PC-9 (cell line): ENCODE results near the gene DPH2. TPM values are rescaled to one million over a fixed set of nuclear protein-coding genes. Genes with fewer than 3 reads are reported as not detected.

ENCODE experiments used
- BruUV-seq: library from RNA; stranded (reverse); fragments of 400-500 nt; replicated peaks from 2 replicates; lab custom pipeline; 2021; lab: Mats Ljungman, UMichigan
- CTCF ChIA-PET: fragments of 300-600 bp; sonication (Branson Sonifier 250); formaldehyde crosslinking; loops from one replicate; lab custom pipeline; 2022; ENCODE audit warnings: antibody characterized with exemption; lab: Charles Lee
- POLR2A ChIA-PET: fragments of 300-600 bp; sonication (Branson Sonifier 250); formaldehyde crosslinking; loops from one replicate; lab custom pipeline; 2022; ENCODE audit warnings: antibody characterized with exemption; ENCODE audit not compliant: unreplicated experiment; lab: Charles Lee
- DNase-seq, 2 experiments: peaks; one replicate each; pipeline versions ENCODE4 v3.0.0 to v3.0.0-alpha.2; 2015 to 2022; ENCODE audit warnings: mixed read lengths in 1 of 2
- H2AFZ ChIP-seq: fragments of 200-600 bp; sonication (generic); 2 replicates; pipeline ENCODE4 v1.8.1; 2017; ENCODE audit warnings: antibody characterized with exemption
- H3F3A ChIP-seq: fragments of 200-600 bp; sonication (generic); 2 replicates; pipeline ENCODE4 v1.8.1; 2017; ENCODE audit warnings: antibody characterized with exemption, mild to moderate bottlenecking, low read depth; ENCODE audit not compliant: insufficient read depth
- H3K27ac ChIP-seq: fragments of 200-600 bp; sonication (generic); 2 replicates; pipeline ENCODE4 v1.6.1; 2016; ENCODE audit warnings: mixed run types
- H3K27me3 ChIP-seq: fragments of 200-600 bp; sonication (generic); 2 replicates; pipeline ENCODE4 v1.6.1; 2016; ENCODE audit warnings: low read depth, mixed run types; ENCODE audit not compliant: insufficient read depth
- H3K36me3 ChIP-seq: fragments of 200-600 bp; sonication (generic); 2 replicates; pipeline ENCODE4 v1.6.1; 2016; ENCODE audit warnings: low read depth, mixed run types
- H3K4me1 ChIP-seq: fragments of 200-600 bp; sonication (generic); replicated peaks from 2 replicates; pipeline ENCODE4 v1.6.1; 2016; ENCODE audit warnings: mixed run types; ENCODE audit not compliant: insufficient read depth
- H3K4me2 ChIP-seq: fragments of 200-600 bp; sonication (generic); 2 replicates; pipeline ENCODE4 v1.6.1; 2017; ENCODE audit warnings: mixed run types
- H3K4me3 ChIP-seq: fragments of 200-600 bp; sonication (generic); 2 replicates; pipeline ENCODE4 v1.6.1; 2016; ENCODE audit warnings: mixed run types
- H3K79me2 ChIP-seq: fragments of 200-600 bp; sonication (generic); 2 replicates; pipeline ENCODE4 v1.6.1; 2017; ENCODE audit warnings: low read depth, mixed run types
- H3K9me2 ChIP-seq: fragments of 200-600 bp; sonication (generic); 2 replicates; pipeline ENCODE4 v1.8.1; 2017; ENCODE audit warnings: mild to moderate bottlenecking; ENCODE audit not compliant: insufficient read depth
- H3K9me3 ChIP-seq: fragments of 200-600 bp; sonication (generic); 2 replicates; pipeline ENCODE4 v1.8.1; 2016; ENCODE audit warnings: low read depth; ENCODE audit not compliant: insufficient read depth
- H4K20me1 ChIP-seq: fragments of 200-600 bp; sonication (generic); 2 replicates; pipeline ENCODE4 v1.8.1; 2017; ENCODE audit not compliant: insufficient read depth
- CTCF ChIP-seq: fragments of 200-600 bp; sonication (generic); conservative IDR thresholded peaks from 2 replicates; pipeline ENCODE4 v1.6.1; 2017; ENCODE audit warnings: mixed run types, antibody characterized with exemption, mild to moderate bottlenecking, moderate library complexity
- EZH2 ChIP-seq: fragments of 200-600 bp; sonication (generic); IDR thresholded peaks from 2 replicates; pipeline ENCODE4 v1.8.0; 2017; ENCODE audit warnings: antibody characterized with exemption, low read depth
- intact Hi-C: fragments of 100-400 bp; cut with micrococcal nuclease; formaldehyde crosslinking; loops from one replicate; pipeline ENCODE4 v1.10.0; 2022; ENCODE audit not compliant: unreplicated experiment
- total RNA-seq: library from RNA; stranded (reverse); gene quantifications from 2 replicates; pipeline ENCODE4 v1.2.3, GENCODE V29; 2021

DPH2 gene
- total RNA-seq, 1 experiment from 2014 or later: 37.8 TPM

DNA sequence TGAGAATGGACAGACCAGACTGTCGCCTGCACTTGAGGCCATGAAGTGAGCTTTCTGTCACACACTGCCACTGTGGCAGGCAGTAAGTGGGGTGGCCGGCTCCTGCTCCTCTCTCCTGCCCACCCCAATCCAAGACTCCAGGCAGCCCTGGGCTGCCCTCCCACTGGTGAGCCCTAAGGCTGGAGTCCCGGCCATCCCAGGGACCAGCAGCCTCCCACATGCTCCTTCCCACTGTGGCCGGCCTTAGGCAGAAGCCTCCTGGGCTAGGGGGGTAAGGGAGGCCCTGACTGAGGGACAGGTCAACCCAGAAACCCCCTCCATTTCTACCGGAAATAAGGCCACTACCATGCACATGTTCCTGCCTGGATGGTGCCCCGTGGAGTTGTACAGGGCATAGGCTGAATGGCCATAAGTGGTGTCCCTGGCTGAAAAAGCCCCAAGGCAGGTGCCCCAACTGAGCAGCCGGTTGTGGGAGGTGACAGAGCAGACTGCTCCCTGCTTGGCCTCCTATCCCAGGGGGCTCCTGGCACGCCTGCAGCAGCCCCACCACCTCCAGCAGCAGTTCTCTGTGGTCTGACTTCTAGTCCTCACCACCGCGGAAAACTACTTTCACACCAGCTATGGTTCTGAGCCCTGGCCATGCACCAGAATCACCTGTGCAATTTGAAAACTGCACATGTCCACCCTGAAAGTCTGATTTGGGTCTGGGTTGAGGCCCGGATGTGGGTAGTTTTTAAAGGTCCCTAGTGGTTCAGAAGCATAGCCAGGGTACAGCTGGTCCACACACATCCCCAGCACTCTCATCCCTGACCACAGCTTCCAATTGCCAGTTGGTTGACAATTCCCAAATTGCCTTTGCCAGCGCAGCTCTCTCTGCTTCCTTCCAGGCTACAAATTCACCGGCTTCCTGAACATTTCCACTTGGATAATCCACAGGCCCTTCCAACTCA is 37.8 kb upstream of the DPH2 start:
- peaks cover 49% of the 10 kb centered on the region for H3K4me1 ChIP-seq
- peaks cover 2% of the 10 kb centered on the region; the same call in 1 of the 2 replicates for H3K9me3 ChIP-seq
- peaks cover 46% of the 10 kb centered on the region; the same call in 1 of the 2 replicates for H3F3A ChIP-seq
- intact Hi-C loops: no loop called here
- no TSS peak for BruUV-seq
- H3K27me3 ChIP-seq: no peaks in the 10 kb centered on the region
- no peaks in the 10 kb centered on the region for H3K36me3 ChIP-seq
- TF ChIP-seq CTCF (no peak), EZH2 (no peak)
- 0 out of 2 replicates have a peak, but pooled peaks cover 7% of the 10 kb centered on the region for H3K79me2 ChIP-seq
- H3K27ac ChIP-seq: peak overlapping the region; percentile 84; the same call in 1 of the 2 replicates
- H3K9me2 ChIP-seq: no peaks in the 10 kb centered on the region
- H3K4me3 ChIP-seq: peak overlapping the region; percentile 90; the same call in 1 of the 2 replicates
- ChIA-PET CTCF (interaction anchor here (1.1 to 4.0 kb wide), 3 partner anchors 14 to 167 kb away, joined by 3 to 185 read pairs (median 4); partner anchors contain the start of gene DPH2), POLR2A (no interaction called here)
- H4K20me1 ChIP-seq: no peaks in the 10 kb centered on the region
- no peak overlapping the region for H2AFZ ChIP-seq
- DNase-seq: no peak
- peak overlapping the region; percentile 95 for H3K4me2 ChIP-seq

DNA sequence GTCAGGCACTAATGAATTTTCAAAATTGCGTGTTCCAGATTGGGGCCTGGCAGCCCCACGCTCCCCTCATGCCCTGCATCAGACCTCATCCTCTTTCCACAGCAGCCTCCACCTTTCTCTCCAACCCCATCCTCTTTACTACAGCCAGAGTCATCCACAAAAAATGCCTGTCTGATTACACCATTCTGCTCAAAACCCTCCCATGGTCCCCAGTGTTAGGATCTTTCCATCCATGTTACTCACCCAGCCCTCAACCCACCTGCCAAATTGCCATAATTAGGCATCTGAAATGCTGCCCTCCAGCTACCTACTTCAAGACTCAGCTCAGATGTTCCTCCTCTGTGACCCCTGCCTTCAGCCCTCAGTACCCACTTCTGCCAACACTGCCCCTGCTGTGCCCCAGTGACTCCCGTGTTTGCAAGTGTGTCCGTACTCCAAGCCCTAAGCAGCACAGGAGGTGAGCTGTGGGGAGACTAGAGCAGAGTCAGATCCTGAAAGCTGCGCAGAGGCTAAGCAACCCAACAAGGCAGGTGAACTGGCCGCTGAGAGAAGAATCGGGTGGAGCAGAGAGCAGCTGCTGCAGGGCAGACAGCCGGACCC is 36.9 kb upstream of the DPH2 start:
- Histone ChIP-seq H3F3A (peaks cover 46% of the 10 kb centered on the region; the same call in 1 of the 2 replicates), H3K27ac (peak overlapping the region; percentile 84), H3K9me3 (peaks cover 2% of the 10 kb centered on the region; the same call in 1 of the 2 replicates), H3K36me3 (no peaks in the 10 kb centered on the region), H3K4me3 (peak overlapping the region; percentile 90), H3K79me2 (0 out of 2 replicates have a peak, but pooled peaks cover 7% of the 10 kb centered on the region), H3K9me2 (no peaks in the 10 kb centered on the region), H3K4me1 (peaks cover 49% of the 10 kb centered on the region), H3K27me3 (no peaks in the 10 kb centered on the region), H2AFZ (peak overlapping the region; percentile 85), H4K20me1 (no peaks in the 10 kb centered on the region), H3K4me2 (peak overlapping the region; percentile 95)
- ChIA-PET POLR2A (interaction anchor here (0.6 to 0.9 kb wide), 2 partner anchors 43 to 149 kb away, joined by 4 to 11 read pairs; no protein-coding TSS in a partner anchor), CTCF (interaction anchor here (0.6 to 4.0 kb wide), 6 partner anchors 9 to 168 kb away, joined by 3 to 185 read pairs (median 4); partner anchors contain the start of gene DPH2)
- BruUV-seq: TSS peak; percentile 41
- intact Hi-C loops: loop anchor here (1.0 kb wide), 1 partner anchor 396 kb away; no protein-coding TSS in a partner anchor
- TF ChIP-seq EZH2 (no peak), CTCF (no peak)
- peak in 1 of 2 experiments; percentile 66 for DNase-seq
